Retinal pigment epithelial cell (primary cell): ENCODE data around the gene CCDC70.

Source experiments
- DNase-seq: peaks from one replicate; pipeline ENCODE4 v3.0.0-alpha.2; 2010; ENCODE audit warnings: low read depth
- H3K4me3 ChIP-seq: 2 replicates; pipeline ENCODE4 v1.5.1; 2011; ENCODE audit warnings: mild to moderate bottlenecking, low read length, control low read depth, moderate library complexity
- CTCF ChIP-seq: conservative IDR thresholded peaks from 2 replicates; pipeline ENCODE4 v1.5.1; 2011; ENCODE audit warnings: low read depth, low read length, control low read depth, inconsistent platforms

Gene CCDC70

GRCh38 chr13:51892657-51893056 lies 30.9 kb downstream of the CCDC70 start:
- no peak for TF ChIP-seq CTCF
- H3K4me3 ChIP-seq = no peak overlapping the region
- DNase-seq = no peak

- H3K4me3 ChIP-seq = no peak overlapping the region
- TF ChIP-seq CTCF = no peak
- no peak for DNase-seq
Observed at GRCh38 chr13:51894239-51894638, 32.5 kb downstream of the CCDC70 start.

- peak; percentile 95 for TF ChIP-seq CTCF
- H3K4me3 ChIP-seq = no peak overlapping the region
- DNase-seq = no peak
Observed at GRCh38 chr13:51895906-51896888, 34.4 kb downstream of the CCDC70 start.

- no peak for TF ChIP-seq CTCF
Observed at GRCh38 chr13:51900471-51900870, 38.7 kb downstream of the CCDC70 start.

GRCh38 chr13:51902776-51903175 lies 41.0 kb downstream of the CCDC70 start:
- no peak for TF ChIP-seq CTCF
- H3K4me3 ChIP-seq = no peak overlapping the region
- DNase-seq = no peak

More at GRCh38 chr13:51900471-51900870, 38.7 kb downstream of the CCDC70 start:
- H3K4me3 ChIP-seq = no peak overlapping the region
- no peak for DNase-seq

- no peak for TF ChIP-seq CTCF
- H3K4me3 ChIP-seq = no peak overlapping the region
- no peak for DNase-seq
Observed at GRCh38 chr13:51905787-51906186, 44.0 kb downstream of the CCDC70 start.

GRCh38 chr13:51906581-51906980 lies 44.8 kb downstream of the CCDC70 start:
- no peak for TF ChIP-seq CTCF
- no peak for DNase-seq
- no peak overlapping the region for H3K4me3 ChIP-seq
